CD4-positive, CD25-positive, alpha-beta regulatory T cell (primary cell): ENCODE results near the gene A3GALT2. TPM values are rescaled to one million over a fixed set of nuclear protein-coding genes. Genes with fewer than 3 reads are reported as not detected.

ENCODE experiments used
- ATAC-seq, 2 donors: fragments of 150-1000 bp; cut with Tn5 transposase; one replicate each; pipeline ENCODE4 v1.10.0; 2021; ENCODE audit warnings: low read depth in 2 of 2, moderate number of reproducible peaks in 2 of 2, moderate library complexity in 1 of 2
- DNase-seq, 3 donors: peaks; one replicate each; pipeline versions ENCODE4 v3.0.0 to v3.0.0-alpha.2; 2012 to 2022; ENCODE audit warnings: mixed read lengths in 1 of 3
- H3K27ac ChIP-seq: one replicate; pipeline ENCODE4 v1.7.0; 2013; ENCODE audit warnings: mild to moderate bottlenecking, low read length; ENCODE audit not compliant: insufficient read depth, poor library complexity, severe bottlenecking
- H3K27me3 ChIP-seq: one replicate; pipeline ENCODE4 v1.7.0; 2013; ENCODE audit warnings: low read length; ENCODE audit not compliant: control insufficient read depth, insufficient read depth
- H3K36me3 ChIP-seq: one replicate; pipeline ENCODE4 v1.7.0; 2013; ENCODE audit warnings: mild to moderate bottlenecking, low read length, moderate library complexity; ENCODE audit not compliant: control insufficient read depth, insufficient read depth
- H3K4me1 ChIP-seq: 2 replicates; pipeline ENCODE4 v1.7.0; 2013; ENCODE audit warnings: mild to moderate bottlenecking, low read length; ENCODE audit not compliant: insufficient read depth, control insufficient read depth, poor library complexity, severe bottlenecking
- H3K4me3 ChIP-seq: one replicate; pipeline ENCODE4 v1.7.0; 2013; ENCODE audit warnings: low read depth, mild to moderate bottlenecking, low read length, moderate library complexity
- H3K9me3 ChIP-seq, 2 experiments: 1 replicate in 1 of 2; 2 replicates in 1 of 2; pipeline ENCODE4 v1.7.0; 2013; ENCODE audit warnings: low read length in 2 of 2, mild to moderate bottlenecking in 1 of 2, moderate library complexity in 1 of 2; ENCODE audit not compliant: control insufficient read depth in 2 of 2
- H3K27ac Mint-ChIP-seq, 3 donors: one replicate each; pipeline ENCODE4 v1.8.0; 2020 to 2022; ENCODE audit warnings: mild to moderate bottlenecking in 3 of 3, mixed read lengths in 3 of 3, moderate library complexity in 2 of 3
- H3K27me3 Mint-ChIP-seq: one replicate; pipeline ENCODE4 v1.8.0; 2022; ENCODE audit warnings: mild to moderate bottlenecking, mixed read lengths
- H3K36me3 Mint-ChIP-seq: one replicate; pipeline ENCODE4 v1.8.0; 2020; ENCODE audit warnings: mixed read lengths
- H3K4me1 Mint-ChIP-seq, 4 donors: one replicate each; pipeline ENCODE4 v1.8.0; 2020 to 2022; ENCODE audit warnings: mixed read lengths in 4 of 4, mild to moderate bottlenecking in 1 of 4
- H3K4me3 Mint-ChIP-seq, 4 donors: one replicate each; pipeline ENCODE4 v1.8.0; 2020 to 2022; ENCODE audit warnings: mild to moderate bottlenecking in 4 of 4, mixed read lengths in 4 of 4, moderate library complexity in 3 of 4
- H3K9me3 Mint-ChIP-seq, 7 donors: one replicate each; pipeline ENCODE4 v1.8.0; 2020 to 2022; ENCODE audit warnings: mixed read lengths in 7 of 7, mild to moderate bottlenecking in 3 of 7, moderate library complexity in 2 of 7
- polyA plus RNA-seq, 4 donors: library from polyadenylated mRNA; unstranded; fragments of 300-500 nt; fragmentation: Illumina TruSeq; gene quantifications; one replicate each; pipeline ENCODE4 v1.2.3, GENCODE V29; 2021
- total RNA-seq: library from RNA; stranded (reverse); gene quantifications from one replicate; pipeline ENCODE4 v1.2.3, GENCODE V29; 2022

A3GALT2 gene
- total RNA-seq (not detected), polyA plus RNA-seq (not detected)

DNA sequence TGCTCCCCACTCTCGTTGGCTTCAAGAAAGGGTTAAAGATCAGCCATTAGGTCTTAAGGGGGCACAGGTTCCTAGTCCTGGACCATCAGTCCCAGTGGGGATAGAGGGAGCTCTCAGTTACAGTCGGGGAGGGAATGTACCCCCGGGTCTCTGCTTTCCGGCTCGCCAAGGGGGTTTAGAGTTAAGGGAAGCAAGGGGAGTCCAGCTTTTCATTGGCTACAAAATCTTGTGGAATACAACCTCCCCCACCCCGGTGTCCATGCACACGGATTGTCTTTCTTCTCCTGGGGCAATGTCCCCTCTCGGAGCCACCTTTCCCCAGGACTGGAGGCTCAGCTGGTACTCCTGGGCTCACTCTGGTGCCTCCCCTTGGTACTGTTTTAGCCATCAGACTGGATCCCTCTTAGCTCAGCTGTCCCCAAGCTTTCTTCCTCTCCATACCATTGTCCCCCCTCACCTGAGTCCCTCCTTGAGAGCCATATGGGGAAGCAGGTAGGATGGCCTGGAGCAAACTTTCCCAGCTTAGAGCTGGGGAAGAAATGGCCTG is at the start of gene A3GALT2:
TSS of gene A3GALT2 (minus strand) at position 480 of the 547 bp plus-strand sequence. CDS start at position 480, 0 bp downstream.
- Mint-ChIP-seq H3K4me3 (no peak within 1 kb of the TSS), H3K4me1 (no peaks in the 10 kb centered on the region), H3K9me3 (peaks cover 0 to 1% (median 0%) of the 10 kb centered on the region in 7 donors), H3K27me3 (no peaks in the 10 kb centered on the region), H3K27ac (peak within 1 kb of the TSS in 2 of 3 donors; percentile 41 to 46), H3K36me3 (peaks cover 17% of the 10 kb centered on the region)
- Histone ChIP-seq H3K4me3 (no peak within 1 kb of the TSS), H3K9me3 (no peaks in the 10 kb centered on the region), H3K36me3 (peaks cover 22% of the 10 kb centered on the region), H3K4me1 (no peaks in the 10 kb centered on the region), H3K27me3 (no peaks in the 10 kb centered on the region), H3K27ac (no peak within 1 kb of the TSS)
- ATAC-seq: no peak
- DNase-seq: no peak

DNA sequence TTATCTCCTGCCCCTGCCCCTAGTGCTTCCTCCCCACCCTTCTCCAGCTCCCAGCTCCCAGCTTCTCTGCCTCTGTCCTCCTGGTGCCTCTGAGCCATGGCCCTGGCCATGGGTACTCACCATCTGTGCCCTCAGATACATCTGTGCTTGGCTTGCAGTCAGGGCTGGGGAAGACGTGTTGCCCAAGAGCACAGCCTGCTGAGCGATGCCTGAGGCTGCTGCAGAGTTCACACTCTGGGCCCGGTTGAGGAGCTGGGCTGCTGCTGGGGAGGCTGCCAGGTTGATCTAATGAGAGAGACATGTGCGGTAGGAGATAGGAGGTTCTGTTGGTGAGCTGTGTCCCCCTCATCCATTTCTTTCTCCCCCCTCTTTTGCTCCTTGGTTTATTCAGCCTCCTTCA is 49.4 kb upstream of the A3GALT2 start:
- H3K36me3 ChIP-seq: no peaks in the 10 kb centered on the region
- Mint-ChIP-seq H3K27me3 (peaks cover 10% of the 10 kb centered on the region), H3K4me3 (no peak overlapping the region), H3K36me3 (no peaks in the 10 kb centered on the region), H3K9me3 (no peaks in the 10 kb centered on the region), H3K27ac (no peak overlapping the region), H3K4me1 (no peaks in the 10 kb centered on the region)
- H3K4me1 ChIP-seq: no peaks in the 10 kb centered on the region
- H3K9me3 ChIP-seq: no peaks in the 10 kb centered on the region
- H3K27me3 ChIP-seq: no peaks in the 10 kb centered on the region
- ATAC-seq: no peak
- H3K27ac ChIP-seq: no peak overlapping the region
- no peak overlapping the region for H3K4me3 ChIP-seq
- no peak for DNase-seq

DNA sequence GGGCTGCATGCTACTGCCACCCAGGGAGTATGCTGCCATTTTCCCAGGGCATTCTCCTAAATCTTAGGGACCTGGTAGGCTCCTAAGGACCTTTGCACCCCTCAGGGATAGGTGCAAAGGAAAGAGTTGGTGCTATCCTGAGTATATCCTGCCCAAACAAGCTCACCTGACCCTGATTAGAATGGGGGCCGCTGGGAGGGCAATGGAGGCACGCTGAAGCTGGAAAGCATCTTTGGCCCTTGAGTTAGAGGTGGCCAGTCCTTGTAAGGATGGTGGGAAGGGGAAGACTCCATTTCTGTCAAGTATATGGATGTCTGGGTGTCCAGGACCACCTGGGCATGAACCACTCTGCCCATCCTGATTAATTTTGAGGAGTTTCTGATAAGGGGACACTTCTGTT is 48.9 kb upstream of the A3GALT2 start:
- Histone ChIP-seq H3K4me1 (no peaks in the 10 kb centered on the region), H3K9me3 (no peaks in the 10 kb centered on the region), H3K27me3 (no peaks in the 10 kb centered on the region), H3K36me3 (no peaks in the 10 kb centered on the region), H3K4me3 (no peak overlapping the region), H3K27ac (no peak overlapping the region)
- no peaks in the 10 kb centered on the region for H3K36me3 Mint-ChIP-seq
- DNase-seq (no peak), ATAC-seq (no peak)
- no peaks in the 10 kb centered on the region for H3K9me3 Mint-ChIP-seq
- no peaks in the 10 kb centered on the region for H3K4me1 Mint-ChIP-seq
- H3K4me3 Mint-ChIP-seq: no peak overlapping the region
- H3K27me3 Mint-ChIP-seq: peaks cover 10% of the 10 kb centered on the region
- no peak overlapping the region for H3K27ac Mint-ChIP-seq

DNA sequence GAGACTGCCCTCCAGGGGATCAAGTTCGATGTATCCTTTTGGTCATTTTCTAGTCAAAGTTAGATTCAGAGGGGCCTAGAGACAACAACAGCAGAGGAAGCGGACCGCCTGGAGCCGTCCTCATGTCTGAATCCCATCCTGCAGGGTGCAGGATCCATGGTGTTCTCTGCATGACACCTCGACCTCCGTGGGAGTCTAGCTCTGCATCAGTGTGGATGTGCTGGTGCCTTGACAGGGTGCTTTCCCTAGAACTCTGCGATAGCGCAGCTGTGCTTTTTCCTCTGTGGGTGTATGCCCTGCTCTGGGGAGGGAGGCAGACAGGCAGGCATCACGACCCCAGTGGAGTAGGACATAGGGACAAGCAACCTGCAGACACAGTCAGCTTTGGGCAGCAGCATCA is 48.2 kb upstream of the A3GALT2 start:
- Histone ChIP-seq H3K27me3 (no peaks in the 10 kb centered on the region), H3K9me3 (no peaks in the 10 kb centered on the region), H3K4me3 (no peak overlapping the region), H3K4me1 (no peaks in the 10 kb centered on the region), H3K36me3 (no peaks in the 10 kb centered on the region), H3K27ac (no peak overlapping the region)
- Mint-ChIP-seq H3K4me3 (no peak overlapping the region), H3K4me1 (no peaks in the 10 kb centered on the region), H3K27me3 (peaks cover 10% of the 10 kb centered on the region), H3K27ac (no peak overlapping the region), H3K36me3 (no peaks in the 10 kb centered on the region), H3K9me3 (no peaks in the 10 kb centered on the region)
- ATAC-seq (no peak), DNase-seq (no peak)

DNA sequence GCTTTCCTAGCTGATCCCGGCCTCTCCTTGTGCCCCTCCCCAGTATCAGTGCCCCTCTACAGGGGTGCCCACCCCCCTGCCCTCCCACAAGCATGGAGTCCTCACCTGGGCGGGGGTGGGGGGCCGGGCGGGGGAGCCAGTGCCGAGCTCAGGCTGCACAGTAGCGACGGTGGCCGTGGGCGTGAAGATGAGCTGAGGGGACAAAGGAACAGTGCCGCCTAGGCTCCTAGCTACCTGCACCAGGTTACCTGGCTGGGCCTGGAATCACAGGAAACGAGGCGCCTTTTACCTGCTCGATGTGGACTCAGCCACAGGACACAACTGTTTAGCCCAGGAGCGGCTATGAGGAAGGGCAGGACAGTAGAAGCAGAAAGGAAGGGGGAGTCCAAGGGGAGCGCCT is 47.5 kb upstream of the A3GALT2 start:
- Histone ChIP-seq H3K27ac (no peak overlapping the region), H3K27me3 (no peaks in the 10 kb centered on the region), H3K4me3 (no peak overlapping the region), H3K36me3 (no peaks in the 10 kb centered on the region), H3K9me3 (no peaks in the 10 kb centered on the region), H3K4me1 (no peaks in the 10 kb centered on the region)
- H3K4me3 Mint-ChIP-seq: no peak overlapping the region
- ATAC-seq: no peak
- no peak overlapping the region for H3K27ac Mint-ChIP-seq
- DNase-seq: no peak
- H3K27me3 Mint-ChIP-seq: peaks cover 8% of the 10 kb centered on the region
- H3K4me1 Mint-ChIP-seq: no peaks in the 10 kb centered on the region
- H3K36me3 Mint-ChIP-seq: no peaks in the 10 kb centered on the region
- H3K9me3 Mint-ChIP-seq: no peaks in the 10 kb centered on the region

DNA sequence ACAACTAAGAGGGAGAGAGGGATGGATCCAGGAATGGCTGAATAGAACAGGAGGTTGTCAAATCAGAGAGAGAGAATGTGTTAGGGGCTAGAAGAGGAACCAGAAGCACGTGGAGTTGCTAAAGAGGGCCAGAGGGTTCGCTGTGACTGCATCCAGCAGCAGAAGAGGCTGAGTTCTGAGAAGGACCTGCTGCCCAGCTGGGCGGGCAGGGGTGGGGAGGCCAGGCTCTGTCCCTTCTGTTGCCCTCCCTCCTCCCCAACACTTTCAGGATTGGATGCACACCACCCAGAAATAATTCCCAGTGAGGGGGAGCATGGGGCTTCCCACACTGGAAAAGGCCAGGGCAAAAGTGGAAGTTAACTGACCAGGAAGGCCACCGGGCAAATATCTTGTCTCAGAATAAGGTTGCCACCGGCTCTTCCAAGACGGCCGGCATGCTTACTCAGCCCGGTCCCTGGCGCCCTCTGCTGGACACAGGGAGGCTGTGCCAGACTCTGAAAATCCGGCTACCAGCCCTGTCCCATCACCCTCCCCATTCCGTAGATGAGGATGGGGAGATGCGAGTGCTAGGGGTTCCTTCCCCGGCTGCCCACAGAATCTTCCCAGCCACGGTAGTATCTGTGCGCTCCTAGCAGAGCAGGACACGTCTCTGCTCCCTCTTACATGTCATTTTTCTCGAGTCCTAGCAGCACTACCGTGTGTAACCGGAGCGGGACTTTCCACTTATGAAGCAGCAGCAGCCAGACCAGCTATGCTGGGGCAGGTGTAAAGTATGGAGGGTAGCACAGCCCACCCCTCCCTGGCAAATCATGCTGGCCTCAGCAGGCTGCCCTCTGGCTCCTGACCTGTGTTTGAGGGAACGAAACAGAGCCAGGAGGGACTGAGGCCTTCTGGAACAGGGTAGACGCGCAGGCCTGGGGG is 46.8 kb upstream of the A3GALT2 start:
- Histone ChIP-seq H3K4me1 (no peaks in the 10 kb centered on the region), H3K4me3 (no peak overlapping the region), H3K27me3 (no peaks in the 10 kb centered on the region), H3K9me3 (no peaks in the 10 kb centered on the region), H3K36me3 (no peaks in the 10 kb centered on the region), H3K27ac (no peak overlapping the region)
- ATAC-seq (peak; percentile 84 to 85), DNase-seq (peak; percentile 71 to 79 (median 78))
- Mint-ChIP-seq H3K27me3 (peaks cover 5% of the 10 kb centered on the region), H3K4me1 (no peaks in the 10 kb centered on the region), H3K27ac (no peak overlapping the region), H3K36me3 (no peaks in the 10 kb centered on the region), H3K4me3 (no peak overlapping the region), H3K9me3 (no peaks in the 10 kb centered on the region)

DNA sequence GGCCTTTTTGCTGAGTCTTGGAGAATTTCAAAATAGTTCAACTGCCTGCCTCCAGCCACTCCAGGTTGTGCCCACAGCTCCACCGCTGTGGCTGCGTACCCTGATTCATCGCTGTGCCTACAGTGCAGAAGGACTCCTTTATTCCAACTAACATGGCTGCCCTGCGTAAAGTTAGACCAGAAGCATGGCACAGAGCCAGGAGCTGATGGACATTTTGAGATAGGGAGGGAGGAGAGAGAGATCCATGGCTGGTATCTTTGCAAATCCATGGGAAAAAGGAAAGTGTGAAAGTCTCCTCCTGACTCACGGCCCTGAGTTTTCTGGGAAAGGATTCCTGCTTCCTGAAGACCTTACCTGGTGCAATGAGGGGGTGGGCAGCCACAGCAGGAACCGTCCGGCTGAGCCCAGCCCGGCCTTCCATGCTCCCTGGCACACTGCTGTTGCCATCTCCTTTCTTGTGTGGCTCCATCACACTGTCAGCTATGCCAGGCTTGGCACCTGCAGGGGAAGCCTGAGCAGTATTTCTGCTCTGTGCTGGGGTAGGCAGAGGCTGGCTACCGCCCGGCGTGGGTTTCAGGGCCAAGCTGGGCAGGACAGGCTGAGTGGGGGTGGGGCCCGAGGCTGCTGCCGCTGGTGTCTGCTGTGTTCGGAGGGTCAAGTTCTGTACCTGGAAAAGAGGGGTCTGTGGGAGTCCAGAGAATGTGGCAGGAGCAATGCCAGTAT is 46.0 kb upstream of the A3GALT2 start:
- ATAC-seq: no peak
- no peak overlapping the region for H3K4me3 ChIP-seq
- H3K9me3 Mint-ChIP-seq: no peaks in the 10 kb centered on the region
- no peaks in the 10 kb centered on the region for H3K36me3 Mint-ChIP-seq
- H3K27ac Mint-ChIP-seq: no peak overlapping the region
- no peak overlapping the region for H3K4me3 Mint-ChIP-seq
- H3K27me3 Mint-ChIP-seq: peaks cover 9% of the 10 kb centered on the region
- no peaks in the 10 kb centered on the region for H3K27me3 ChIP-seq
- H3K36me3 ChIP-seq: no peaks in the 10 kb centered on the region
- H3K27ac ChIP-seq: no peak overlapping the region
- no peak for DNase-seq
- no peaks in the 10 kb centered on the region for H3K4me1 ChIP-seq
- no peaks in the 10 kb centered on the region for H3K4me1 Mint-ChIP-seq
- H3K9me3 ChIP-seq: no peaks in the 10 kb centered on the region
